HEK293 (cell line): Measurements from ENCODE around the gene MGAT4B.

Experiments used
- CTCF ChIA-PET: fragments of 350-600 bp; formaldehyde crosslinking; extraction: SDS; loops from one replicate; lab custom pipeline; 2021; ENCODE audit warnings: antibody characterized with exemption; lab: Yijun Ruan, JAX
- POLR2A ChIA-PET: fragments of 300-600 bp; formaldehyde crosslinking; extraction: SDS; loops from one replicate; lab custom pipeline; 2020; ENCODE audit warnings: antibody characterized with exemption, inconsistent platforms; lab: Yijun Ruan, JAX
- H3K27ac ChIP-seq: fragments of 200-500 bp; sonication (Bioruptor generic); 2 replicates; pipeline ENCODE4 v1.5.1; 2014; ENCODE audit warnings: low read depth, low read length, control low read depth, inconsistent platforms; ENCODE audit errors: extremely low read depth
- H3K36me3 ChIP-seq, 2 experiments: fragments of 200-500 bp in 1 of 2; sonication (Bioruptor generic) in 1 of 2; 1 replicate in 1 of 2; 2 replicates in 1 of 2; pipeline ENCODE4 v1.5.1; 2014 to 2017; ENCODE audit warnings: inconsistent platforms in 2 of 2, low read length in 2 of 2; ENCODE audit not compliant: control insufficient read depth in 2 of 2, insufficient read depth in 1 of 2
- H3K4me1 ChIP-seq: fragments of 200-500 bp; sonication (Bioruptor generic); 2 replicates; pipeline ENCODE4 v1.5.1; 2014; ENCODE audit warnings: mild to moderate bottlenecking, low read length, inconsistent platforms; ENCODE audit not compliant: control insufficient read depth, insufficient read depth
- H3K4me3 ChIP-seq: 2 replicates; pipeline ENCODE4 v1.5.1; 2011; ENCODE audit warnings: low read depth, mild to moderate bottlenecking, control low read depth, low read length, moderate library complexity
- H3K9me3 ChIP-seq: fragments of 200-500 bp; sonication (Bioruptor generic); 2 replicates; pipeline ENCODE4 v1.5.1; 2014; ENCODE audit warnings: low read depth, low read length, inconsistent platforms; ENCODE audit not compliant: control insufficient read depth, insufficient read depth
- KLF1 ChIP-seq: fragments of 450-650 bp; formaldehyde crosslinking; IDR thresholded peaks from 2 replicates; pipeline ENCODE4 v1.5.1; 2016; ENCODE audit warnings: missing biosample characterization, missing genetic modification characterization
- REST ChIP-seq: fragments of 450-650 bp; formaldehyde crosslinking; IDR thresholded peaks from 2 replicates; pipeline ENCODE4 v1.5.1; 2016; ENCODE audit warnings: missing biosample characterization, missing genetic modification characterization
- SCRT1 ChIP-seq: fragments of 450-650 bp; formaldehyde crosslinking; IDR thresholded peaks from 2 replicates; pipeline ENCODE4 v1.5.1; 2016; ENCODE audit warnings: missing biosample characterization, missing genetic modification characterization, borderline replicate concordance
- SCRT2 ChIP-seq: fragments of 450-650 bp; formaldehyde crosslinking; IDR thresholded peaks from 2 replicates; pipeline ENCODE4 v1.5.1; 2016; ENCODE audit warnings: missing biosample characterization, missing genetic modification characterization
- ZNF600 ChIP-seq: fragments of 450-650 bp; formaldehyde crosslinking; IDR thresholded peaks from 2 replicates; pipeline ENCODE4 v1.5.1; 2016; ENCODE audit warnings: missing biosample characterization, missing genetic modification characterization
- ZNF677 ChIP-seq: fragments of 450-650 bp; IDR thresholded peaks from 2 replicates; pipeline ENCODE4 v1.5.0; 2018; ENCODE audit warnings: missing biosample characterization, mild to moderate bottlenecking, missing genetic modification characterization, moderate library complexity
- TF ChIP-seq, protein P1 (sequence below): fragments of 450-650 bp; formaldehyde crosslinking; IDR thresholded peaks from 2 replicates; pipeline ENCODE4 v1.5.0; 2017; ENCODE audit warnings: missing biosample characterization, missing genetic modification characterization, borderline replicate concordance

Gene MGAT4B

DNA sequence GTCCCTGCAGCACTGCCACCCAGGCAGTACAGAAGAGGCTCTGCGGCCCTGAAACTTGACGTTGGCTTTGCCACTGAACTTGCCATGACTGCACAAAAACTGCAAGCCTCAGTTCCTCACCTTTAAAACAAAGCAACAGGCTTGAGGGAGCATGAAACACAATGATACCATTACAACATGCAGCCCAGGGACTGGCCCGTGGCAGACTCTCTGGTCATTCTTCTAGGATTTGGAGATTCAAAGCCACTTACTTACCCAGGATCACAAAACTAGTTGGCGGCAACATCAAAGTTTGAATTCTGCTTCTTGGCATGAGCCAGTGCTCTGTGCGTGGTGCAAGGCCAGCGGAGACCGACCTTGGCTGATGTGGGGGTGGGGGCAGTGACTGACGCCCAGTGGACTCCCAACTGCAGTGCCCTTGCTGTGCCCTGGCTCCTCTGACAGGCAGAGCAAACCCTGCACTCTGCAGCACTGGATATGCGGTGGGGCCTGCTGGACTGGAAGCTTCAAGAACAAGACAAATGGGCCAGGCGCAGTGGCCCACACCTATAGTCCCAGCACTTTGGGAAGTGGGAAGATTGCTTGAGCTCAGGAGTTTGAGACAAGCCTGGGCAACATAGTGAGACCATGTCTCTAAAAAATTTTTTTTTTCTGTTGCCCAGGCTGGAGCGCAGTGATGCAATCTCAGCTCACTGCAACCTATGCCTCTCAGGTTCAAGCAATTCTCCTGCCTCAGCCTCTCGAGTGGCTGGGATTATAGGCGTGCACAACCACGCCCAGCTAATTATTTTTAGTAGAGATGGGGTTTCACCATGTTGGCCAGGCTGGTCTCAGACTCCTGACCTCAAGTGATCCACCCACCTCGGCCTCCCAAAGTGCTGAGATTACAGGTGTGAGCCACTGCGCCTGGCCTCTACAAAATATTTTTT is 32.9 kb upstream of the MGAT4B start:
- TF ChIP-seq SCRT1 (tag by site-specific recombination) (0 out of 2 replicates have a peak, but pooled peaks have one; percentile 32), KLF1 (tag by site-specific recombination) (peak; percentile 88), ZNF677 (tag by site-specific recombination) (no peak), ZNF600 (peak; percentile 31; the same call in 1 of the 2 replicates), SCRT2 (peak; percentile 63)
- CTCF ChIA-PET, result no interaction called here

GRCh38 chr5:179837076-179838011 is 30.7 kb upstream of the MGAT4B start:
- peak overlapping the region; percentile 24; the same call in 1 of the 2 replicates for H3K27ac ChIP-seq
- POLR2A ChIA-PET, result interaction anchor here (0.8 to 1.6 kb wide), 4 partner anchors 9 to 21 kb away, joined by 3 to 6 read pairs (median 4); partner anchors contain the start of genes MRNIP and SQSTM1

More for the DNA sequence above, 32.9 kb upstream of the MGAT4B start:
- POLR2A ChIA-PET, result interaction anchor here (1.2 kb wide), 1 partner anchor 9 kb away, joined by 4 read pairs; no protein-coding TSS in a partner anchor
- no peak overlapping the region for H3K4me3 ChIP-seq
- H3K4me1 ChIP-seq, result no peaks in the 10 kb centered on the region
- H3K9me3 ChIP-seq, result no peaks in the 10 kb centered on the region
- peaks cover 0 to 69% of the 10 kb centered on the region in 2 experiments for H3K36me3 ChIP-seq
- no peak overlapping the region for H3K27ac ChIP-seq

More at GRCh38 chr5:179837076-179838011, 30.7 kb upstream of the MGAT4B start:
- Histone ChIP-seq H3K9me3 (no peaks in the 10 kb centered on the region), H3K4me3 (no peak overlapping the region), H3K36me3 (peaks cover 0 to 80% of the 10 kb centered on the region in 2 experiments), H3K4me1 (no peaks in the 10 kb centered on the region)
- peak; percentile 83 for TF ChIP-seq REST (tag by site-specific recombination)
- TF ChIP-seq, protein P1, sequence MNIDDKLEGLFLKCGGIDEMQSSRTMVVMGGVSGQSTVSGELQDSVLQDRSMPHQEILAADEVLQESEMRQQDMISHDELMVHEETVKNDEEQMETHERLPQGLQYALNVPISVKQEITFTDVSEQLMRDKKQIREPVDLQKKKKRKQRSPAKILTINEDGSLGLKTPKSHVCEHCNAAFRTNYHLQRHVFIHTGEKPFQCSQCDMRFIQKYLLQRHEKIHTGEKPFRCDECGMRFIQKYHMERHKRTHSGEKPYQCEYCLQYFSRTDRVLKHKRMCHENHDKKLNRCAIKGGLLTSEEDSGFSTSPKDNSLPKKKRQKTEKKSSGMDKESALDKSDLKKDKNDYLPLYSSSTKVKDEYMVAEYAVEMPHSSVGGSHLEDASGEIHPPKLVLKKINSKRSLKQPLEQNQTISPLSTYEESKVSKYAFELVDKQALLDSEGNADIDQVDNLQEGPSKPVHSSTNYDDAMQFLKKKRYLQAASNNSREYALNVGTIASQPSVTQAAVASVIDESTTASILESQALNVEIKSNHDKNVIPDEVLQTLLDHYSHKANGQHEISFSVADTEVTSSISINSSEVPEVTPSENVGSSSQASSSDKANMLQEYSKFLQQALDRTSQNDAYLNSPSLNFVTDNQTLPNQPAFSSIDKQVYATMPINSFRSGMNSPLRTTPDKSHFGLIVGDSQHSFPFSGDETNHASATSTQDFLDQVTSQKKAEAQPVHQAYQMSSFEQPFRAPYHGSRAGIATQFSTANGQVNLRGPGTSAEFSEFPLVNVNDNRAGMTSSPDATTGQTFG, result no peak
- CTCF ChIA-PET, result interaction anchor here (1.3 kb wide), 1 partner anchor 74 kb away, joined by 6 read pairs; no protein-coding TSS in a partner anchor
